NCI-H2107 (cell line): Measurements from ENCODE around the gene BIN2.

ENCODE experiments used
- DNase-seq: peaks from one replicate; lab custom pipeline; 2025; lab: John Stamatoyannopoulos, UW

The BIN2 gene

GRCh38 chr12:51323966-51324895 is at the start of gene BIN2:
TSS of gene BIN2 (minus strand) at chr12:51324174. CDS start at chr12:51324102, 72 bp downstream.
- no peak for DNase-seq

DNA sequence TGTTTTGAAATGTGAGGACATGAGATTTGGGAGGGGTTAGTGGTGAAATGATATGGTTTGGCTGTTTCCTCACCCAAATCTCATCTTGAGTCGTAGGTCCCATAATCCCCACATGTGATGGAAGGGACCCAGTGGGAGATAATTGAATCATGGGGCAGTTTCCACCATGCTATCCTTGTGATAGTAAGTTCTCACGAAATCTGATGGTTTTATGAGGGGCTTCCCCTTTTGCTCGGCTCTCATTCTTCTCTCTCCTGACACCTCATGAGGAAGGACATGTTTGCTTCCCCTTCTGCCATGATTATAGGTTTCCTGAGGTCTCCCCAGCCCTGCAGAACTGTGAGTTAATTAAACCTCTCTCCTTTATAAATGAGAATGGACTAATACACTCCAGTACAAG is 49.2 kb upstream of the BIN2 start:
- DNase-seq, result no peak

- DNase-seq, result no peak
These were observed 48.0 kb upstream of the BIN2 start for GRCh38 chr12:51372021-51372420.

GRCh38 chr12:51371295-51371953 is 47.5 kb upstream of the BIN2 start:
- DNase-seq, result peak; percentile 91

GRCh38 chr12:51370667-51371066 is 46.7 kb upstream of the BIN2 start:
- DNase-seq, result no peak

DNA sequence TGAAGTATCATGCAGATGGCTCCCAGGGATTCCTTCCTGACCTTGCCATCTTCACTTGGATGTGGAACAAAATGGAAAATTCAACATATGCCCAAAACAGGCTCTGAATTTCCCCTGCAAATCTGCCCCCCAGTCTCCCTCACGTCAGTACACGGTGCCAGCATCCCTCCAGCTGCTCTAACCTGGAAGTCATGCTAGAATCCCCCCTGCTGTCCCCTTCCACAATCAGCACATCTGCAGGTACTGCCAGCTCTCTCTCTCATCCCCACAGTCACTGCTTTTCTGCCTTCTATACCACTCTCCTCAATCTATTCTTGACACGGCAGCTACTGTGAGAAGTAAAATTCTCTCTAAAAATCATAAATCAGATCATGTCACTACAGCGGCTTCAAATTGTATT is 45.6 kb upstream of the BIN2 start:
- DNase-seq, result no peak

- no peak for DNase-seq
These were observed 44.9 kb upstream of the BIN2 start for GRCh38 chr12:51368640-51369517.

GRCh38 chr12:51365276-51365675 is 41.3 kb upstream of the BIN2 start:
- DNase-seq, result no peak

- DNase-seq, result no peak
These were observed 40.0 kb upstream of the BIN2 start for GRCh38 chr12:51364001-51364400.

GRCh38 chr12:51362747-51363342 is 38.9 kb upstream of the BIN2 start:
- no peak for DNase-seq

DNA sequence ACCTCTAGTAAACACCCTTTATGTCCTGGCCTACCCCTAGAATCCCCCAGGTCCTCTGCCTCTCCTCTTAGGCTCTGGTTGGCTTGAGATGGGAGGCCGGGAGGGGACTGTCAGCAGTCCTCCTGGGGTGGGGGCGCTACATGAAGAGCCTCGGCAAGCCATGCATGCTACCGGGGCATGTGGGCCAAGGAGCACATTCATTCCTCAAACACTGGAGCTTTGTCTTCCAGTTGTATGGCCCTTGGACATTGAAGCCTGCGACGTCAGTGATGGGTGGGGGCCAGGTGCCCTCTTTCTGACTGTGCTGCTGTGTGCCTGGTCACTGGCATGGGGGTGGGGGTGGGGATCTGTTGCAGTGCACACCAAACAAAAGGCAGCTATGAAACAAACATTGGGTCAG is 38.3 kb upstream of the BIN2 start:
- DNase-seq, result no peak

DNA sequence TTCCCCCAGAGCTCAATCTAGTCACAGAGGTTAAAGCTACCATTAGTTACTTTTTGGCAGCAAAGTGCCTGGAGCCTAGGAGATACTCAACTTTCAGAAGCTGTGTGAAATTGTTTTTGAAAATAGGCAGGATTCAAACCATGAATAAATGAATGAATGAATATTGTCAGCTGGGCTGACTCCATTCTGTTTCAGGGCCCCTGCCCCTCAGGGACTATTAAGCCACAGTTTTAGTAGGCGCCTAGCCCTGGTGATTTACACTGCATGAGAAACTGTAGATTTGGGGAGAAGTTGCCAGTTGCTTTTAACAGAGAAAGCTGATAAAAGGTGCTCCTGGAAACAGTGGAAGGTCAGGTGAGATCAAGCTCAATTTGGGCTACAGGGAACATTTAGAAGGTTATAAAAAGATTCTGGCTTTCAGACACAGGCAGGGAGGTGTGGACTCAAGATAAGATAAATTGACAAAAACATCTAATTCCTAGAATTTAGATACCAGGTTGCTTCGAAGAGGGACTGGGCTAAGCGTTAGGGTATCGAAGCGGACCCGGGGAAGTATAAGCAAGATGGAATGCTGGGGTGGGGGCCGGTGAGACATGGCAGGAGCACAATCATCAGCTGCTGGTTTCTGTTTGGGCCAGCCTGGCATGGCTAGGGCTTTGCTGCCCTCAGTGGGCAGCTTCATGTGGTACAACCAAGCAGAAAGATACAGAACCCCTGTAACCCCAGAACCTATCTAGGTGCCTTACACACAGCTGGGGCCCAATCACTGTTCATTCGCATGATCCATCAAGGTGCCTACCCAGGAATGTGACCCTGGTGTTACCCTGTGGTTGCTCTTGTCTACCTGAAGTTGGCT is 37.4 kb upstream of the BIN2 start:
- no peak for DNase-seq

DNA sequence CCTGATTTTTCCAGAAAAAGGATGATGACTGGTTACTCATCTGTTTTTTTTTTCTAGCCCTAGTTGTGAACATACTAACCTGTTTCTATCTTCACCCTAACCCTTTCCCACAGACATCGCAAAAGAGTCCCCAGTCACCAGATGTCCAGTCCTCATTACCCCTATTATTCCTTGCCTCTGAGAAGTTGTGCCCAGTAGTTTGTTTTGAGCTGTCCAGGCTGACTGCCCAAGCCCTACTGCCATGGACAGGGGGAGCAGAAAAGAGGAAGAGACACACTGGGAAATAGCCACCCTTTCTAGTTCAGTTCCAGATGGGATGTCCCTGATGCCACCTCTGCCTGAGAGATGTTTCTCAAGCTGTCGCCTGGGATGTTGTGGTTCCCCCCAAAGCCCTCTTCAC is 36.3 kb upstream of the BIN2 start:
- no peak for DNase-seq

DNA sequence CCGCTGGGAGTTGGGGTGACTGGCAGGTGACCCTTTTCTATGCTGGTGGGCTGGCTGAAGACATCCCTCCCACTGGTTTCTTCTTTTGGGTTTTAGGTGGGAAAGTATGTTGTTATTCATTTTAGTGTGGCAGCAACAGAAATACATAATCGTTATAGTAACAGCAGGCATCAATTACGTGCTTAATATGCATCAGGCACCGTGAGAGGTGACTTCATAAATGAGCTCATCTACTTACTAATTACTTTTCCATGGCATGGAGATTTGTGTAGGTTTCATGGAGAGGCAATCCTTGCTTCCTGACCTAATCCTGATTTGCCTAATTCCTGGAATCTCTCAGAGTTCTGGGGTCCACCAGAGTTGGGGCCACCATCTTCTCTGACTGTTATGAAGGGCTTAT is 35.9 kb upstream of the BIN2 start:
- DNase-seq, result no peak

GRCh38 chr12:51358496-51358895 is 34.5 kb upstream of the BIN2 start:
- DNase-seq, result no peak

GRCh38 chr12:51357374-51358047 is 33.5 kb upstream of the BIN2 start:
- no peak for DNase-seq

DNA sequence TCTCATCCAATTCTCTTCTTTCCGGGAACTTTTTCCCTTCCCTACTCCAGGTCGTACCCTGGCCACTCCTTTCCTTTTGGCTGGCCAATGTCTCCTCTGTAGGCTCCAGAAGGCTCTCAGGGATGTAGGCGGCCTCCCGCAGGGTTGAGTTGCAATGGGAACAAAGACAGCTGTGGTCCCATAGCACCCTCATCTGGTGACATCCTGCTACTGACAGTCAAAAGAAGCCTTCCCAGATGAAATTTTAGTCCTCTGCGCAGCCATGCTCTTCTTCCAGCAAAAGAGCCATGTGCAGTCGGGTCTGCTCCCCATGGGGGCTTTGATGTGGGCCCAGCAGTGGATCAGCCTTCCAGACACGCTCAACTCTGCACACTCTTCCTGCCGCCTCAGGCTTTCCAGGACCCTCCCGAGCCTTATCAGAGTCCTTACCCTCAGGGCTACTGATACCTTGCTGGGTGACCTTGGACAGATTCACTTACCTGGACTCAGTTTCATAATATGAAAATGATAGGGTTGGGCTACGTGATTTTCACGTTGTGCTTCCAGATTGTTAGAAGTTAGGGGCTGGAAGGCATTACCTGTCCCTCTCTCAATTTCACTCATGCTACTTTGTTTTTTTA is 28.0 kb upstream of the BIN2 start:
- DNase-seq, result peak; percentile 52

DNA sequence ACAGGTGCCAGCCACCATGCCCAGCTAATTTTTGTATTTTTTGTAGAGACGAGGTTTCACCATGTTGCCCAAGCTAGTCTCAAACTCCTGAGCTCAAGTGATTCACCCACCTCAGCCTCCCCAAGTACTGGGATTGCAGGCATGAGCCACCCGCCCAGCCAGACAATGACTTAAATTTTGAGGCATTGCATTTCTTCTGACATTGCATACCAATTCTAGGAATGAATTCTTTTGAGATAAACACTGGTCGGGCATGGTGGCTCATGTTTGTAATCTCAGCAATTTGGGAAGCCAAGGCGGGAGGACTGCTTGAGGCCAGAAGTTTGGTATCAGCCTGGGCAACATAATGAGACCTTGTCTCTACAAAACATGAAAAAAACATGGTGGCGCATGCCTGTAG is 25.1 kb upstream of the BIN2 start:
- DNase-seq, result no peak

DNA sequence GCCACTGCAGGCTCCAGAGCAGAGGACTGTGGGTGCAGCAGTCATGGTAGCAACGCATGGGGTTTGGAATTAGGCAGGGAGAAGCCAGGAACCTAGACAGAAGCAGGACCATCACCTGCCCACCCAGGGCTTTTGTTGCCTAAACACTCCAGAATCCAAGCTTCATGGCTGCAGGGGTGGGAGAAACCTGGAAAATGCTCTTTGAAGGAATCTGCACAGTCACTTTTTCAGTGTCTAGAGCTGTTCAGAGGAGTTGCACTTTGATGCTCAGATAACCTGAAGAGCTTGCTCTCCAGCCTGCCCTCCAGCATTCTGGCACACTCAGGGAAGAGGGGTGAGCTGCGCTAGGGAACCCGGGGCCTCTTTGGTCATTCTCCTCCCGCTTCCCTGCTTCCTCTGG is 24.1 kb upstream of the BIN2 start:
- no peak for DNase-seq

DNA sequence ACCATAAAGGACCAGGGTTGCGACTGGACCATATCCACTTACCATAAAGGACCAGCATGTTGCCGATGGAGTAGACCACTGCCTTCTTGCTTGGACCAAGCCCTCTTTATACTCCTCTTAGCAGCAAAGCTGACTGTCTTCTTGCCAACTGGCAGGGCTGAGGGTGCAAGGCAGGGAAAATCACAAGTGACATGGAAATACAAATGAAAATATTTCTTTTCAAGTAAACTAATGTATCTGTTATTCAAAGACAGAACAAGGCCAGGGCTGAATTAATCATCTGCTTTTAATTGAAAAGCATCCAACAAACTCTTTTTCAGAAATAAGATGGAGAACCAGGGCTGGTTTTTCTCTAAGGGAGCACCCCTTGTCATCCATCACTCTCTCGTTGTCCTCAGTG is 22.6 kb upstream of the BIN2 start, which contains the start of gene CELA1:
Gene CELA1, minus strand, starts transcription at position 99 of the 400 bp plus-strand sequence. Its CDS starts 41 bp downstream, at position 58.
- DNase-seq, result no peak
